Epidermal melanocyte (primary cell): ENCODE data around the gene OR6C70.

Experiments
- DNase-seq: peaks from one replicate; pipeline ENCODE4 v3.0.0; 2011; ENCODE audit warnings: low spot score; ENCODE audit not compliant: insufficient read length

The OR6C70 gene

GRCh38 chr12:55420307-55420962, 49.5 kb downstream of the OR6C70 start:
- DNase-seq = no peak
